Activated T-cell treated with anti-CD3 and anti-CD28 coated beads, Interleukin-2, amount 50 U/mL, for 48 hours (primary cell): ENCODE measurements around the gene MPV17L.
"Not testable (repeated sequence)": the region's sequence is repeated elsewhere in the genome, so short reads cannot be mapped to it uniquely, and the experiment has no call there.

Experiments
- DNase-seq, 2 experiments: peaks; one replicate each; pipeline ENCODE4 v3.0.0-alpha.2; 2020

MPV17L gene

DNA sequence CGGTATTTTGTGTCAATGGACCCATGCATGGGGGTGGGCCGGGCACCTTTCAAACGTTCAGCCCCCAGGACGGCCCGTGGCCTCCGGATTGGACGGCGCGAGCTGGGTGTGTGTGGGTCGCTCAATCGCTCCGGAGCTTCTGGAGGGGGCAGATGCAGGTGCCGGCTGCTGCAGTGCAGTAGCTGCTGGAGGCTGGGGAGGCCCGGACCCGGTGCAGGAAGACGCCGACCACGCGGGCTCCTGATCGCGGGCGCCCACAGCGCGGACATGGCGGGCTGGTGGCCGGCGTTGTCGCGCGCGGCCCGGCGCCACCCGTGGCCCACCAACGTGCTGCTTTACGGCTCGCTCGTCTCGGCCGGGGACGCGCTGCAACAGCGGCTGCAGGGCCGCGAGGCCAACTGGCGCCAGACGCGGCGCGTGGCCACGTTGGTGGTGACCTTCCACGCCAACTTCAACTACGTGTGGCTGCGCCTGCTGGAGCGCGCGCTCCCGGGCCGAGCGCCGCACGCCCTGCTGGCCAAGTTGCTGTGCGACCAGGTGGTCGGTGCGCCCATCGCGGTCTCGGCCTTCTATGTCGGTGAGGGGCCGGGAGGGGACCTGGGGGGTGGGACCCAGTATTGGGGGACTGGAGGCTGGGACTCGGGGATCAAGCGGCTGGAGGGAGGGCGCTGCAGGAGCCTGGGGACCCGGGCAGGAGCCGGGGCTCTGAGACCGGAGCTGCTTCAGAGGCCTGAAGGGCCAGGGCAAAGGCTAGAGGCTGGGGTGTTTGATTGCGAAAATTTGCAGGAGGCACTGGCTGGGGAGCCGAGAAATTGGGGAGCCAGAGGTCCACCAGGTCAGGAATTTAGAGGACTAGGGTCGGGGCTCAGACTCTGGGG lies at the start of gene MPV17L:
TSS of gene MPV17L (plus strand) at position 124 of the 878 bp plus-strand sequence. CDS start at position 268, 144 bp downstream.
- peak in 1 of 2 experiments; percentile 27 for DNase-seq

DNA sequence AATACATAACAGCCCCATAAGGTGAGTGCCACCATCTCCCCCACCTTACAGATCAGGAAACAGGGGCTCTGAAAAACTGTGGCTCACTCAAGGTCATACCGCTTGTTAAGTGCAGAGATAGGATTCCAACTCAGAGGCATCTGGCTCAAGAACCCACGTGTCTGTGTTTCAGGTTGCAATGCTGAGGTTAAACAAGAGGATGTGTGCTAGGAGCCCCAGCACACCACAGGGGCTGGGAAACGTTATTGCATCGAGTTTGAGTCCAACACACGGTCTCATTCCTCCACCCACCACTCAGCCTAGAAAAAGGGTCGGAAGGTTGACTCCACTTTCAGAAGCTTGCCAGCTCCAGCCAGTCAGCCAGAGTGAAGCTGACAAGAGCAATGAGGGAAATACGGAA lies 46.8 kb upstream of the MPV17L start:
- not testable (repeated sequence) for DNase-seq

DNA sequence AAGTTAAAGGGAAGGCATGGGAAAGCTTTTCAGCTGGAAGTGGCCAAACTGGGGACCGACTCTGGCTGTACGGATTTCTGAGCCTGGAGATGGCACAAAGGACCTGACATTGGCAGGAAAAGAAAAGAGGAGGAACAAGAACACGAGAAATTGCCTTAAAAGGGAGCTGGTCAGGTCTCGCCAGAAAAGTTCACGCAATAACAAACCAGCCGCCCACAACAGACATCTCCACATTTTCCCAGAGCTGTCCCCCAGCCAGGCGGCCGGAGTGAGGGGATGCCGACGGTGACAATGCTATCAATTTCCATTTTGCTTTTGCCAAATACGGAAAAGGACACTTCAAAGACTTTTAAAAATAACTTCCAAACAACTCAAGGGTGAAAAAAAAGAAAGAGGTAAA lies 44.3 kb upstream of the MPV17L start:
- not testable (repeated sequence) for DNase-seq

DNA sequence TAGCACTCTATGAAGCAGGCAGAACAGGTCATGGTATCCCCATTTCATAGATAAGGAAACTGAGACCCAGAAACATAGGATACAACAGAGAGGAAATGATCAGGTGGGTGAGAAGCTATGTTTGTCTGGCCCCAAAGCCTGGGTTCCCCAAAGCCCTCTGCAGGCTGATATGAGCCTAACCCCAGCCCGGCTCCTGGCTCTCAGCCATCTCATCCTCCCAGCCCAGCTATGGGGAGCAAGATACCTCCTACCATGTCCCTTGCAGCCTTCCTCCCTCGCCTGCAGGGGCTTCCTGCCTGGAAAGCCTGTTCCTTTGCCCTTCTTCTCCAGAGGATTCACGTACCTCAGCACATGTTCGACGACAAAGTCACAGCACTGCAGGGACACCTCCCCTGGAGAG lies 43.8 kb upstream of the MPV17L start:
- DNase-seq: not testable (repeated sequence)

DNA sequence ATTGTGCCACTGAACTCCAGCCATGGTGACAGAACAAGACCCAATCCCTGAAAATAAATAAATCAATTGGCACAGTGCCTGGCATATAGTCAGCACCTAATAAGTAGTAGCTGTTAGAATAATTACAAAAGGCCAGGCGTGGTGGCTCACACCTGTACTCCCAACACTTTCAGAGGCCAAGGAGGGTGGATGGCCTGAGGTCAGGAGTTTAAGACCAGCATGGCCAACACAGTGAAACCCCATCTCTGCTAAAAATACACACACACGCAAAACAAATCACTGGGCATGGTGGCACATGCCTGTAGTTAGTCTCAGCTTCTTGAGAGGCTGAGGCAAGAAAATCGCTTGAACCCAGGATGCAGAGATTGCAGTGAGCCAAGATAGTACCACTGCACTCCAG lies 42.7 kb upstream of the MPV17L start:
- not testable (repeated sequence) for DNase-seq

DNA sequence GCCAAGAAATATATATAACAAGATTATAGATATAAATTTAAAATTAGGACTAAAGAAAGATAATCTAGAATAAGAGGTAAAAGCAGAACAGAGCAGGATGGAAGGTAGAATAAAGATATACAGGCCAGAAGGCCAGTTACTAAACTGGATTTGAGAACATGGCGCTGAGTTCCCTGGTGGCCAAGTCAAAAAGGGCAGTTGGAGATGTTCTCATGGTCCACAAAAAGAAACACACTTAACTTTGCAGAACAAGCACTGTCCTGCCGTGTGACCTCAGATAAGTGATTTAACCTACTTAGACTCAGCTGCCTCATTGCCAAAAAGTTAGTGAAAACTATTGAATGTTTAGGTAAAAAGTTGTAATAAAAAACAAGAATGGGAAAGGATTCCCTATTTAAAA lies 40.7 kb upstream of the MPV17L start:
- DNase-seq: not testable (repeated sequence)

DNA sequence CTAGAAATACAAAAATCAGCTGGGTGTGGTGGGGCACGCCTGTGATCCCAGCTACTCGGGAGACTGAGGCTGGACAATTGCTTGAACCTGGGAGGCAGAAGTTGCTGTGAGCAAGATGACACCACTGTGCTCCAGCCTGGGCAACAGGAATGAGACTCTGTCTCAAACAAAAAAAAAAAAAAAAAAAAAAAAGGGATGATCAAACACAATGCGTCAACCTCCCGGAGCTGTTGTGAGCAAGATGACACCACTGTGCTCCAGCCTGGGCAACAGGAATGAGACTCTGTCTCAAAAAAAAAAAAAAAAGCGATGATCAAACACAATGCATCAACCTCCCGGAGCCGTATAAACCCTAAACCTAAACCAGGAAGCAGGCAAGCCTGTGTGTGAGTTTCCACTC lies 38.1 kb upstream of the MPV17L start:
- not testable (repeated sequence) for DNase-seq

DNA sequence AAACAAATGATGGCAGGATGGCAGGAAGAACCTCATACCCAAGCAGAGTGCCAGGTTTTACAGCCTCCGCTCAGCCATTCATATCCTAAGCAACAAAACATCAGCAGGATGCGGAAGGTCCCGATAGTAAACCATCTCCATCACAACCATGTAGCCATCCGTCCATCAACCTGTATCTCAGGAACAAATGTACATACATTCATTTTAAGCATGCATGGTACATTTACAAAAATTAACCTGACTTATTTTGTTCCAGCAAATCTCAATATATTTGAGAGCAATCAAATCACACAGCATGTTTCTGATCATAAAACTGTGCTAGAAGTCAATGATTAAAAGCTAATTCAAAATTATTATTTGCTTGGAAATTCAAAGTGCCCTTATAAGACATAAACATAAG lies 17.4 kb upstream of the MPV17L start, which contains the start of gene NPIPA5:
TSS of gene NPIPA5 (minus strand) at position 101 of the 400 bp plus-strand sequence. CDS start at position 101, 0 bp downstream.
- DNase-seq: not testable (repeated sequence)

DNA sequence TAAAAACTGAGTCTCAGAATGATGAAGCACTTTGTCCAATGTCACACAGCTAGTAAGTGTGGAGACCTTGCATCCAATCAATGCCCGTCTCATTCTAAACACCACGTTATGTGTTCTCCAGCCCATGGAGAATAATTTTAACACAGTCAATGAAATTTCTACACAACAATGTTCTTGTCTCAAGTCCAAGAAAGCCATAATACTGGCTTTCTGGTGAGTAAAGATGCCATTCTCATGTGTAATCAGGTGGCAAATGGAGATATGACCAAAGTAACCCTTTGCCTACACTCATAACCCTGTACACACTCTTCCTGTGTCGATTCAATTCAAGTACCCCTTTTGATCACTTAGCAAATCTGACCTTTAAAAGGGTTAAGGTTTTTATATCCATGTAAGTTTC lies 12.7 kb upstream of the MPV17L start:
- not testable (repeated sequence) for DNase-seq

DNA sequence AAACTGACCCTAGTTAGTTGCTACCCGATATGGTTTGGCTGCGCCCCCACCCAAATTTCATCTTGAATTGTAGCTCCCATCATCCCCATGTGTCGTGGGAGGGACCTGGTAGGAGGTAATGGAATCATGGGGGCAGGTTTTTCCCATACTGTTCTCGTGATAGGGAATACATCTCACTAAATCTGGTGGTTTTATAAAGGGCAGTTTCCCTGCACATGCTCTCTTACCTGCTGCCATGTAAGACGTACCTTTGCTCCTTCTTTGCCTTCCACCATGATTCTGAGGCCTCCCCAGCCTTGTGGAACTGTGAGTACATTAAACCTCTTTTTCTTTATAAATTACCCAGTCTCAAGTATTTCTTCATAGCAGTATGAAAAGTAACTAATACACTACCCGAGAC lies 7.5 kb upstream of the MPV17L start:
- DNase-seq: not testable (repeated sequence)

DNA sequence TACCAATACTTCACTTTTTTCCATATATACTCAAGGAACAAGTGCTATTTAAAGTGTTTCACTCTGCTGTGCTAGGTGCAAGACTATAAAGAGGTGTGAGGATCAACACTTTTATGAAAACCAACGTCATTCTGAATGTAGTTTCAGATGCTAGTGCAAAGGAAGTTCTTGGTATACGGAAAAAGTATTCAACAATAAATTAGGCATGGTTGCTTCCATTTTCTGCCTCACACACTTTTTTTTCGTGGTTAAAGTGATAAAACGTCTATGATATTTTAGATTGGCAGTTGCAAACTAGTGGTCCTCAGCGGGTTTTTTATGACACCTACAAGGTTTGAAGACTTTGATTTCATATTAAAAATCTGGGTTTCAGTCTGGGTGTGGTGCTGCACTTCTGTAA lies 5.6 kb upstream of the MPV17L start:
- DNase-seq: not testable (repeated sequence)

DNA sequence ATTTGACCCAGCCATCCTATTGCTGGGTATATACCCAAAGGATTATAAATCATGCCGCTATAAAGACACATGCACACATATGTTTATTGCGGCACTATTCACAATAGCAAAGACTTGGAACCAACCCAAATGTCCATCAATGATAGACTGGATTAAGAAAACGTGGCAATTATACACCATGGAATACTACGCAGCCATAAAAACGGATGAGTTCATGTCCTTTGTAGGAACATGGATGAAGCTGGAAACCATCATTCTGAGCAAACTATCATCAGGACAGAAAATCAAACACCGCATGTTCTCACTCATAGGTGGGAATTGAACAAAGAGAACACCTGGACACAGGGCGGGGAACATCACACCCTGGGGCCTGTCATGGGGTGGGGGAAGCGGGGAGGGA lies 2.5 kb upstream of the MPV17L start:
- not testable (repeated sequence) for DNase-seq

DNA sequence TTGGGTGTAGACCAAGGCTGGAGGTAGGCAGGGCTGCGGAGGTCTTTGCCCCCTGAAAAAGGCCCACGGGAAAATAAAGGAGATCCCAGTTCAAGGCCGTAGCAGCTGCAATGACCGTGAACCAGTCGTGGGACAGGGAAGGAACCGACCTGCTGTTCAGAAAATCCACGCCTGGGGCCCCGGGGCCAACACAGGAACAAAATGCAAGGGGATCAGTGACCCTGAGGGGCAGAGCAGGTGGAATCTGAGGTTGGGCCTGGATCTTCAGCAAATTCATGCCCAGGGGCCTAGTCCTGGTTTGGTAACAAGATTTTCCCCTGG lies 915 bp downstream of the MPV17L start:
- DNase-seq: not testable (repeated sequence)

DNA sequence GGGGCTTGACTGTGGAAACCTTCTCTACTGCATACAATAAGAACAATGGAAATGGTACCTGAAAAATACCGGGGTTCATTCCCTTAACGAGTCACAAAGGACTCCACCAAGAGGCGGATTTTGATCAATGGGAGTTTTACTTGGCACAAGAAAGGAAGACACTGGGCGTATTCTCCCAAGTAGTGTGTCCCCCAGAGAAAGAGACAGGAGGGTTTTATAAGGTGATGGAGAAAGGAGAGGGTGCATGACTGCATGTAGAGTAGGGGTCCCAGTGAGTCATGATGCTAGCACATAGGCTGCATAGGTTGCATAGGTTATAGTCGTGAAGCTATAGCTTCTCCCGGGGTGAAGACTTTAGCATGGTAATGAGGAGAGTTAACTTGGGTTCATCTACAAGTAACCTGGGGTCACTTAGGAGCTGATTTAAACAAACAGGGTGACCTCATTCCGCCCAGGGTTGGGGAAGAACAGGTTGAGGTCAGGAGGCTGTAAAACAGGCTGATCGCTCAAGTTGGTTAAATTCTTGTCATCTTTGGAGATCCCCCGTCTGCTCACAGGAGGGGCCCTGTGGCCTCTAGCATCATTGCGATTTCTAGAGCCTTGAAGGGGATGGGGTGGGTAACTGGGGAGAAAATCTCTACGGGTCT lies 1.5 kb downstream of the MPV17L start:
- DNase-seq: no peak

DNA sequence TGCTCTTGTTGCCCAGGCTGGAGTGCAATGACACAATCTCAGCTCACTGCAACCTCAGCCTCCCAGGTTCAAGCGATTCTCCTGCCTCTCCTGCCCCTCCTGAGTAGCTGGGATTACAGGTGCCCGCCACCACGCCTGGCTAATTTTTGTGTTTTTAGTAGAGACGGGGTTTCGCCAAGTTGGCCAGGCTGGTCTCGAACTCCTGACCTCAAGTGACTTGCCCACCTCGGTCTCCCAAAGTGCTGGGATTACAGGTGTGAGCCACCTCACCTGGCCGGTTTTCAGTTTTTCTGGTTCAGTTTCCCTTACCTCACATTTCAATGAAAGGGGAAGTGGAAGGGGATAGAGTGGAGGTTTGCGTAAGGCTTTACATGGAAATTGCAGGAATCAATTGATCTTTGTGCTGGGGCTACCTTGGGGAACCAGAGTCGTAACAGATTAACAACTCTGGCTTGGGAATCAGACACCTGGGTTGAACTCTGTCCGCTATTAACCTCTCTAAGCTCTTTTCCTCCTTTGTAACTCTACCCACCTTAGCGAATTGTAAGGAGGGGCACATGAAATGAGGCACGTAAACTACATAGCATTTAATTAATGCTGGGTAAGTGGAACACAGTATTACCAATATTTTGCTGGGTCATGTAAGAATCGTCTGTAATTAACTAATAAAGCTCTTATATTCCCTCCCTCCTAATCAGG lies 3.2 kb downstream of the MPV17L start:
- DNase-seq: no peak

DNA sequence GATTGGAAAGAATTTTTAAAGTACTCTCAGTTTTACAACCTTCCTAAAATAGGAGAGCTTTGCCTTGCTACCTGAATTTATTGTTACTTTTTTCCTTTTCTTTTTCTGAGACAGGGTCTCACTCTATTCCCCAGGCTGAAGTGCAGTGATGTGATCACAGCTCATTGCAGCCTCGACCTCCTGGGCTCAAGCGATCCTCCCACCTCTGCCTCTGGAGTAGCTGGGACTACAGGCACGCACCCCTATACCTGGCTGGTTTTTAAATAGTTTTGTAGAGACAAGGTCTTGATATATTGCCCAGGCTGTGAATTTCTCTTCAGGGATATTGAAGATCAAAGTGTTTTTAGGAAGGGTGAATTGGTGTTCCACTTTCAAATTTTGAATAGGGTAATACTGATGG lies 3.8 kb downstream of the MPV17L start:
- DNase-seq: no peak

DNA sequence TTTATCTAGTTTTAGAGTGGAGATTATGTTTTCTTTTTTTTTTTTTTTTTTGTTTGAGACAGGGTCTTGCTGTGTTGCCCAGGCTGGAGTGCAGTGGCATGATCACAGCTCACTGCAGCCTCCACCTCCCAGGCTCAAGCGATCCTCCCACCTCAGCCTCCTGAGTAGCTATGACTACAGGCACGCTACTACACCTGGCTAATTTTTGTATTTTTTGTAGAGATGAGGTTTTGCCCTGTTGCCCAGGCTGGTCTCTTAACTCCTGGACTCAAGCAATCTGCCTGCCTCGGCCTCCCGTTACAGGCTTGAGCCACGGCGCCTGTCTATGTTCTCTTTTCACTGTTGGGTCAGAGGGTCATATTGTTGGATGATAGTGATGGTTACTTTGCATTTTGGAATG lies 4.8 kb downstream of the MPV17L start:
- DNase-seq: not testable (repeated sequence)

DNA sequence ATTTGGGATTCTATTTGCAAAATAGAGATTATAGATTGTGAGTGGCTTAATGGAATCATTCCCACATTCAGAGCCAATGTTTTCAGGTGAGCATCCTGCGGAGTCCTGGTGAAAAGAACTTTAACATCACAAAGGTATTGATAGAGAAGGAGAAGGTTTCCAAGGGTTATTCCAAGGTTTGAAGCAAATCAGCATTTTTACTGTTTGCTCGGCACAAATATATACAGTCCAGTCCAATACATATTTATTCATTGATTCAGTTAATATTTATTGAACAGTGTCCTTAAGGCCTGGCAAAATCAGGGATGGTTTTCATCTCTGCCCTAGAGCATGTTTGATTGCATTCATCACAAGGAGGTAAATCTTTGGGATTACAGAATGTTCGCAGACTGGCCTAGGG lies 6.4 kb downstream of the MPV17L start:
- DNase-seq: no peak

DNA sequence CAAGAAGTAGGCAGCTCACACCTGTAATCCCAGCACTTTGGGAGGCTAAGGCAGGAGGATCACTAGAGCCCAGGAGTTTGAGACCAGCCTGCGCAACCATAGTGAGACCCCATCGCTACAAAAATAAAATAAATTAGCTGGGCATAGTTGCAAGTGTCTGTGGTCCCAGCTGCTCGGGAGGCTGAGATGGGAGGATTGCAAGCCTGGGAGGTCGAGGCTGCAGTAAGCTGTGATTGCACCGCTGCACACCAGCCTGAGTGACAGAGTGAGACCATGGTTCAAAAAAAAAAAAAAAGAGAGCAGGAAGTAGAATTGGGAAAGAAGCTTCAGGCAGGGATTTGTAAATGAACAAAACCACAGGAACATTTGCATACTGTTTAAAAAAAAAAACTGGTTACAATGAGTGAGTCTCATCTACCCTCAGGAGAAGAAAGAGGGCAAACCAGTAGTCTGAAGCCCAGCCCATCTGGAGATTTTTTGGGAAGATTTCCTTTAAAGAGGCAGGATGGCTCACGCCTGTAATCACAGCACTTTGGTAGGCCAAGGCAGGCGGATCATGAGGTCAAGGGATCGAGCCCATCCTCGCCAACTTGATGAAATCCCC lies 7.9 kb downstream of the MPV17L start:
- no peak for DNase-seq

DNA sequence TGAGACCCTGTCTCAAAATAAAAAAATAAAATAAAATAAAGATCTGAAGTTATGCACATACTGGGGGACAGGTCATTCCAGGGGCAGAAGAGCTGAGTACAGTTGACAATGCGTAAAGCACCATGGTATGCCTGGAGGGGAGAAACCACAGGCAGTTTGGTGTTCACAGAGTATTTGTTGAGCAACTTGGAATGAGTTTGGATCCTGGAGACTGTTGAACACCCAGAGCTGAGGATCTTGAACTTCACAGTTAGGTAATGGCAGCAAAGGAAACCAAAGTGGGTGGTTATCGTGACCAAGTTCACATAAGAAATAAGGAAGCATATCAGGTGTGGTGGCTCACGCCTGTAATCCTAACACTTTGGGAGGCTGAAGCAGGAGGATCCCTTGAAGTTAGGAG lies 8.5 kb downstream of the MPV17L start:
- not testable (repeated sequence) for DNase-seq

DNA sequence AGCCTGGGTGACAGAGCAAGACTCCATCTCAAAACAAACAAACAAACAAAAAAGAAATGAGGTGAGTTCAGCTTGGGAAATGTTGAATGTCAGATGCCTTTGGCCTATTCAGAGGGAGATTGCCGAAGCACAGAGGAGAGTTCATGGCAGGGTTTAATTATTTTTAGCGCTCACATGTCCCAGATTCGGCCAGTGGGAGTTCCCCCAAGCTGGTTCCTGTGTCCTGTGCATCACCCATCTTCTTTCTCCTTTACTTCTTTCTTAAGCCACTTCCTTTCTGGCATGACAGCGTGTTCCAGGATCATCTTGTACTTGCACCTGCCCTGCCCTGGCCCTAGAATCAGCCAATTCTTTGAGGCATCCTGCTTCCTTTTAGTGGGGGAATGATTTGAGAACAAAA lies 9.2 kb downstream of the MPV17L start:
- DNase-seq: no peak

DNA sequence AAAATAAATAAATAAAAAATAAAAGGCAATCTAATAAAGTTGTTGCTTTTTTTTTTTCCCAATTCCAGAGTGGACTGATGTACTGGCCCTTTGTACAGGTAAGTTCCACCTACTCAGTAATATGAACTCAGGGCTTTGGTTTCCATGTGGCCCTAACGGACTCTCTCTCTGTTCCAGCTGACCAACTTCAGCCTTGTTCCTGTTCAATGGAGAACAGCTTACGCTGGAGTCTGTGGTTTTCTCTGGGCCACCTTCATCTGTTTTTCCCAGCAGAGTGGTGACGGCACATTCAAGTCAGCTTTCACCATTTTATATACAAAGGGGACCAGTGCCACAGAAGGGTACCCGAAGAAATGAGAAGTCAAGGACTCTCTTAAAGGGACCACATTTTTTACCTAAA lies 12.2 kb downstream of the MPV17L start:
- not testable (repeated sequence) for DNase-seq

DNA sequence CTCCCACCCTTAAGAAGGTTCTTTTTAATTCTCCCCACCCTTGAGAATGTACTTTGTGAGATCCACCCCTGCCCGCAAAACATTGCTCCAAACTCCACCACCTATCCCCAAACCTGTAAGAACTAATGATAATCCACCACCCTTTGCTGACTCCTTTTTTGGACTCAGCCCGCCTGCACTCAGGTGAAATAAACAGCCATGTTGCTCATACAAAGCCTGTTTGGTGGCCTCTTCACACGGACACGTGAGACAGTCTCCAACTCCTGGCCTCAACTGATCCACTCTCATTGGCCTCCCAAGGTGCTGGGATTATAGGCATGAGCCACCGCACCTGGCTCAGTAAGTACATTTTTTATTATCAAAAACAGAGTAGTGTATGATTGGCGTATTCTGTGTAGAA lies 13.9 kb downstream of the MPV17L start:
- not testable (repeated sequence) for DNase-seq
